ENCODE measurements around the gene ZNF524.

GRCh38 chr19:55600662-55601028 is 557 bp downstream of the ZNF524 start:
- TF ChIP-seq MAZ (IDR thresholded peaks at IDR 0.05; ENCODE audit: borderline replicate concordance, low read depth, low read length) (no peak), ZFP36 (IDR thresholded peaks at IDR 0.05; ENCODE audit: borderline replicate concordance, partially characterized antibody) (no peak), ZNF302 (CRISPR knock-in tag; IDR thresholded peaks at IDR 0.05) (no peak), REST (IDR thresholded peaks at IDR 0.05) (no peak), KDM1A (IDR thresholded peaks at IDR 0.05; ENCODE audit: low read depth) (no peak), HEYL (CRISPR knock-in tag; IDR thresholded peaks at IDR 0.05) (no peak)
- TF ChIP-seq, protein P1, sequence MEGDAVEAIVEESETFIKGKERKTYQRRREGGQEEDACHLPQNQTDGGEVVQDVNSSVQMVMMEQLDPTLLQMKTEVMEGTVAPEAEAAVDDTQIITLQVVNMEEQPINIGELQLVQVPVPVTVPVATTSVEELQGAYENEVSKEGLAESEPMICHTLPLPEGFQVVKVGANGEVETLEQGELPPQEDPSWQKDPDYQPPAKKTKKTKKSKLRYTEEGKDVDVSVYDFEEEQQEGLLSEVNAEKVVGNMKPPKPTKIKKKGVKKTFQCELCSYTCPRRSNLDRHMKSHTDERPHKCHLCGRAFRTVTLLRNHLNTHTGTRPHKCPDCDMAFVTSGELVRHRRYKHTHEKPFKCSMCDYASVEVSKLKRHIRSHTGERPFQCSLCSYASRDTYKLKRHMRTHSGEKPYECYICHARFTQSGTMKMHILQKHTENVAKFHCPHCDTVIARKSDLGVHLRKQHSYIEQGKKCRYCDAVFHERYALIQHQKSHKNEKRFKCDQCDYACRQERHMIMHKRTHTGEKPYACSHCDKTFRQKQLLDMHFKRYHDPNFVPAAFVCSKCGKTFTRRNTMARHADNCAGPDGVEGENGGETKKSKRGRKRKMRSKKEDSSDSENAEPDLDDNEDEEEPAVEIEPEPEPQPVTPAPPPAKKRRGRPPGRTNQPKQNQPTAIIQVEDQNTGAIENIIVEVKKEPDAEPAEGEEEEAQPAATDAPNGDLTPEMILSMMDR (IDR thresholded peaks at IDR 0.05), result no peak

Data from A549 (cell line).